ENCODE measurements around the gene MBNL2. TPM values are rescaled to one million over a fixed set of nuclear protein-coding genes. Genes with fewer than 3 reads are reported as not detected.

MBNL2 gene
- total RNA-seq, 2 donors from 2014 or later: 106 to 139 TPM

DNA sequence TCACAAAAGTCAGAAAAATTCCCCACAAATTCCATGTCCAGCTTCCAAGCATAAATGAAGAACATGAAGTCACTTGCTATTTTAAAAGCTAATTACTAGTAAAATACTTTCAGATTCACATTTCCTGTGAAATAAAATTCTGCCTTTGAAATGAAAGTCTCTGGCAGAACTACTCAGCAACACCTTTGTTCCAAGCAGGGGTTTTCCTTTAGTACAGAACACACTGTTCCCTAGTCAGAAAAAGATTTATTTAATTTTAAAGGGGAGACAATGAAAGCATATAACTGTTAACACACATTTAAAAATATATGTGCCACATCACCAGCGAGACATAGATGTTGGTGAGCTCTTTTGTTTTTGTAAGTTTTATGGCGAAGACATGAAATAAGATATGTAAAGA lies 185.4 kb downstream of the MBNL2 start:
- intact Hi-C loops (cut with DNase I): no loop called here
- no peak for DNase-seq (ENCODE audit: low spot score)

GRCh38 chr13:97408938-97409337 lies 186.8 kb downstream of the MBNL2 start:
- DNase-seq (ENCODE audit: low spot score): no peak
- intact Hi-C loops (cut with DNase I): no loop called here

GRCh38 chr13:97411984-97412383 lies 189.9 kb downstream of the MBNL2 start:
- DNase-seq (ENCODE audit: low spot score): no peak
- intact Hi-C loops (cut with DNase I): no loop called here

GRCh38 chr13:97413694-97414093 lies 191.6 kb downstream of the MBNL2 start:
- intact Hi-C loops (cut with DNase I): no loop called here
- no peak for DNase-seq (ENCODE audit: low spot score)

- intact Hi-C loops (cut with DNase I): no loop called here
- no peak for DNase-seq (ENCODE audit: low spot score)
These were observed 192.3 kb downstream of the MBNL2 start for GRCh38 chr13:97414392-97414791.

GRCh38 chr13:97417698-97418097 lies 195.6 kb downstream of the MBNL2 start:
- intact Hi-C loops (cut with DNase I): no loop called here
- no peak for DNase-seq (ENCODE audit: low spot score)

DNA sequence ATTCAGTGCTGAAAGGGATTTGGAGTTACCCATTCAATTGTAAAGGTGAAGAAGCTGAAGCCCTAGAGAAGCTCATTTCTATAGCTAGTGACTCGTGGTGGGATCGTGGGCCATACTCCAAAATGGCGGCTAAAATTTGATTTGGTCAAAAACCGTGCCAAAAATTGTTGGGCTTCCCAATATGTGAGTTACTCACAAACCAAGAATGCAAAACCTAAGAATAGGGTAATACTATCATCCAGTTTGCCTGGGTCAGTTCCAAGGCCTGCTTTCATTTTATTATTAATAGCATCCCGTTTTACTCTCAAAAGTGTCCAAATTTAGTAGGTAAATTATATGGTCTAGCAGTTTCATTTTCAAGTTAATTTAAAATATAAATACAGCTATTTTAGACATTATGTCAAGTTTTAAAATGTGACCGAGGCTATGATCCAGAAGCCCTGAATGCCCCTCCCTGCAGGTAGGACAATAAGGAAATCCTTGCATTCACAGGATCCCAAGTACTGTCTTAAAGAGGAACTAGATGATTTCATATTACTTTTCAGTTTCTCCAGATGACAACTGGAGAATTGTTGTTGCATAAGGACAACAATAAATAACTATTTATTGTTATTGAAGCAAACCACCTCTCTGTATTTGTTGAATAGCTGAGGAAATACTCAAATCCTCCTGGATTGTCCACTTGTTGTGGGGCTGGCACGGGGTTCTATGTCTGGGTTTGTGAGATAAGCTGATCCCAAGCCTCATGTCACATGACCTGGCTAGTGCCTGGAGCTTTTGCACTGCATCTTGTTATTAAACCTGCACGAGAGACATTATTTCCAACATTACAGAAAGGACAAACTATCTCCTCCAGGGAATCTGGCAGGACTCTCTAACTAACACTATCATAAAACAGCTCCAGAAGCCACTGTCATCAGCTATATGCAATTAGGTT lies 200.3 kb downstream of the MBNL2 start:
- DNase-seq (ENCODE audit: low spot score): no peak
- intact Hi-C loops (cut with DNase I): no loop called here

GRCh38 chr13:97423300-97424045 lies 201.3 kb downstream of the MBNL2 start:
- no peak for DNase-seq (ENCODE audit: low spot score)
- intact Hi-C loops (cut with DNase I): no loop called here

DNA sequence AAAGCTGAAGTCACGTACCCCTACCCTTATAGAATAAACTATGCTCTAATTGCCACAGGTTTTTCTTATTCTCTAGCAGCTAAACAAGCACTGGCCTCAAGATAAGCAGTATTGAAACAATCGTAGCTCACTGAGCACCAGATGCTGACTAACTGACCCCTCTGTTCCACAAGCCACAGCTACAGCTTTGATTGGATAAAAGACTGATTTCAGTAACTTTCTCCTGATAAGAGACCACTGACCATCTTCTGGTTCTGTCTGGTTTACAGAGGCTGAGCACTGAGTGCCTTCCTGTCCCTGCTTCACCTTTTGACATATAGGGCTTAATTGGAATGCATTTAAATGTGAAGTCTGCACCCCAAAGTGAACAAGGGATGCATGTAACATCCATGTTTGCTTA lies 203.5 kb downstream of the MBNL2 start:
- intact Hi-C loops (cut with DNase I): no loop called here

GRCh38 chr13:97426695-97427094 lies 204.6 kb downstream of the MBNL2 start:
- intact Hi-C loops (cut with DNase I): no loop called here
- no peak for DNase-seq (ENCODE audit: low spot score)

More for the DNA sequence above, 203.5 kb downstream of the MBNL2 start:
- DNase-seq (ENCODE audit: low spot score): no peak

DNA sequence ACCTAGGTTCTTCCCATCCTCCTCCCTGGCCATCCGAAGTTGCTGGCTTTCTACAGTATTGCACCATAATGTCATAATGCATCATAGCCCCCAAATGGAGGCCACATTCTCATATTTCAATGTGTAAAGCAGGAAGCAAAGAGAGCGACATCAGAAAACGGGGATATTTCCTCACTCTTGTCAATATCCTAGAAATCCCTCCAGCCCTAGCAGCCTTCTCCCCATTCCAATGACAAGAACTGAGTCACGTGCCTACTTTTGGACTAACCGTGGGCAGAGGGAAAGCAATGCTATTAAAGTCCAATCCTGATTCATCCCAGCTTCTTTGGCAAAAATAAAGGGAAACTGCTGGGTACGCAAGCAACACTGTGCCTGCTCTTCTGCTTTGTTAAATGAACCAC lies 207.5 kb downstream of the MBNL2 start:
- no peak for DNase-seq (ENCODE audit: low spot score)
- intact Hi-C loops (cut with DNase I): no loop called here

DNA sequence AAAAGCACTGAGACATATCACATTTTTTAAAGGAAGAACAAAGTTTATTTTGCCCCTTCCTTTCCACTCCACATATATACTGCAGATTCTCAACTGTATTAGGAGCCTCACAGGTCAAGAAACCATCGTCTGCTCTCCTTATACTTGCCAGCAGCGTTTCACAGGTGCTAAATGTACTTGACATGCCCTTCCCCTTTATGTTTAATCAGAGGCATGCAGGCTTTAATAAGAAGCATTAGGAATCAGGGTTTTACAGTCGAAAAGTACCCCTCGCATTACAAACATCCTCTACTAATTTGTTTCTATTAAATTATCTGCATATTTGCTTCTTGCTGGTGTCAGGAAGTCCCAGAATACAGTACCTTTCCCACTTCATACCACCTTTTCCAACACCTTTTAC lies 208.2 kb downstream of the MBNL2 start:
- intact Hi-C loops (cut with DNase I): no loop called here
- no peak for DNase-seq (ENCODE audit: low spot score)

DNA sequence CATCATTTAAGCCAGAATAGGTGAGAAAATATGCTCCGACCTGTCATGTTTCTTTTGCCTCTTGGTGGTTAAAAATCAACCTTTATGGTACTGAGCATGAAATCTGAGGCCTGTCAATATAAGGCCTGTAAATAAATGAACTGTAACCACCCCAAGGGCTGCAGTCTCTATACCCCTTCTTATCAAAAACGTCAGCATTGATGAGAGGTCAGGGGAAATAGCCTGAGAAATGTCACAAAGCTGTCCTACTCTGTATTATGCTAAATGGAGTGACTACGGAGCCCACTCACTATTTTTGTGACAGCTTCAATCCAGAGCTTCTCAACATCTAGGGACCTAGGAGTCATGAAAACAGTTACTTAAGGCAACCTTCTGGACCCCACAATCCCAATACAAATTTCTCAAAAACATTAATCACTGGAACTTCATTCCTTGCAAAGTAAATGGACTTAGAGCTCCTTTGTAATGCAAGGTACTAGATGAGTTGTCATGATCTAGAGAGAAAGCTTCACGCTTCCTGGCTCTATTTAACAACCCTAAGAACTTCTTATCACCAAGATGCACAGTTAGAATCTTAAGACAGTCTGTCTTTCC lies 209.1 kb downstream of the MBNL2 start:
- no peak for DNase-seq (ENCODE audit: low spot score)
- intact Hi-C loops (cut with DNase I): no loop called here

GRCh38 chr13:97432232-97432916 lies 210.2 kb downstream of the MBNL2 start:
- intact Hi-C loops (cut with DNase I): no loop called here
- no peak for DNase-seq (ENCODE audit: low spot score)

- peak; percentile 99 for DNase-seq (ENCODE audit: low spot score)
- intact Hi-C loops (cut with DNase I): no loop called here
These were observed 211.0 kb downstream of the MBNL2 start for GRCh38 chr13:97432917-97433726.

DNA sequence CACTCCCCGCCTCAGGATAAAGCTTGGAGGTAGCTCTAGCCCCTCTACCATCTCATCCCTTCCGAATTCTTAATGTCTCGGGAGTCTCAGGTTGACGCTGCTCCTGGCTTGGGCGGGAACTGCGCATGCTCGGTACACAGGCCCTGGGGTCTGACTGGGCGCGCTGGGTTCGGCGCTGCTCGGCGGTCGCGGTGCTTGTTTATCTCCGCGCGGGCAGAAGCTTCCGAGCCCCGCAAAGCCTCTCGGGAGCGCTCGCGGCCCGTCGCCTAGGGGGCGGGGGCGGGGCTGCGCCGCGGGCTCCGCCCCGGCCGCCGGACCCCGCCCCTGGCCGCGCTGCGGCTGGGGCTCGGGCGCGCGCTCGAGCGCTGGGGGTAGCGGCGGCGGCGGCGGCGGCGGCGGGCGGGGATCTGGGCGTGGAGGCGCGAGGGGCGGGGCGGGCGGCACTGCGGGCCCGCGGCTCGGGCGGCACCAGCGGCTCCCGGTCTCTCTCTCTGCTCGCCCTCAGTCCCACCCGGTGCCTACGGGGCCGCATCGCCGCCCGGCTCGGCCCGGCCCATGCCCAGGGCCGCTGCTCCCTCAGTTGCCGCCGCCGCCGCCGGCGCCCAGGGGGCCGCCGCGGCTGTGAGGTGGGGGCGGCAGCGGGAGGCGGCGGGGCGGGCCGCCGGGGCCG lies 211.7 kb downstream of the MBNL2 start, which contains the start of gene RAP2A:
Gene RAP2A (plus strand): TSS at position 443 of the 670 bp plus-strand sequence. CDS start 302 bp downstream, outside the sequence.
- DNase-seq (ENCODE audit: low spot score): peak; percentile 97
- intact Hi-C loops (cut with DNase I): no loop called here

DNA sequence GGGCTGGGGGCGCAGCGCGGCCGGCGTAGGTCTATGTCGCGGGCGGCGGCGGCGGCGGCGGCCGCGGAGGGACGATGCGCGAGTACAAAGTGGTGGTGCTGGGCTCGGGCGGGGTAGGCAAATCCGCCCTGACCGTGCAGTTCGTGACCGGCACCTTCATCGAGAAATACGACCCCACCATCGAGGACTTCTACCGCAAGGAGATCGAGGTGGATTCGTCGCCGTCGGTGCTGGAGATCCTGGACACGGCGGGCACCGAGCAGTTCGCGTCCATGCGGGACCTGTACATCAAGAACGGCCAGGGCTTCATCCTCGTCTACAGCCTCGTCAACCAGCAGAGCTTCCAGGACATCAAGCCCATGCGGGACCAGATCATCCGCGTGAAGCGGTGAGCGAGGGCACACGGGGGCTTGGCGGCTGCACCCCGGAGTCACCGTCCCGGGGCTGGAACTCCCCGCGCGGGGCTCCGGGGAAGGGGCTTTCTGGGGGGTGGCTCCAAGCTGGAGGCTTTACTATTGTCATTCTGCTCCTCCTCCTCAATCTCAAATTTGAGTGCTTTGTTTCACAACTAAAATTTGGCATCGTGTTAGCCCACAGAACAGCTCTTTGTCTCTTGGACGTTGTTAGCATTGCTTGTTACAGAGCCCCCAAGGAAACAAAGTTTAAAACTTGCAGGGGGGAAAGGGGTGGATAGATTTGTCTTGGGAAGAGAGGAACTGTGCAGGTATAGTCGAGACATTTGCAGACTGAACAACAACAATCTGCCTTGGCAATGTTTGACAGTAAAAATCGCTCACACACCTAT lies 212.5 kb downstream of the MBNL2 start:
- peak; percentile 83 for DNase-seq (ENCODE audit: low spot score)
- intact Hi-C loops (cut with DNase I): no loop called here

Measured in posterior vena cava (tissue), 2 donors.